Liver (tissue), 9 donors: ENCODE data around the gene RFC2. TPM values are rescaled to one million over a fixed set of nuclear protein-coding genes. Genes with fewer than 3 reads are reported as not detected.

ENCODE experiments used
- DNase-seq: peaks from one replicate; pipeline ENCODE4 v3.0.0-alpha.2; 2017; ENCODE audit warnings: low spot score
- H3K27ac ChIP-seq, 2 donors: one replicate each; pipeline ENCODE4 v1.7.0; 2013; ENCODE audit warnings: inconsistent platforms in 2 of 2, low read length in 2 of 2, control low read depth in 1 of 2, low read depth in 1 of 2, mild to moderate bottlenecking in 1 of 2
- H3K27me3 ChIP-seq, 4 donors: one replicate each; pipeline versions ENCODE4 v1.6.1 to v1.7.0; 2013; ENCODE audit warnings: low read length in 3 of 4, inconsistent platforms in 1 of 4, mild to moderate bottlenecking in 1 of 4, moderate library complexity in 1 of 4; ENCODE audit not compliant: control insufficient read depth in 4 of 4, insufficient read depth in 4 of 4
- H3K36me3 ChIP-seq, 4 donors: one replicate each; pipeline versions ENCODE4 v1.6.1 to v1.7.0; 2013; ENCODE audit warnings: low read length in 3 of 4, mild to moderate bottlenecking in 3 of 4, low read depth in 1 of 4, moderate library complexity in 1 of 4; ENCODE audit not compliant: control insufficient read depth in 4 of 4, insufficient read depth in 3 of 4
- H3K4me1 ChIP-seq, 4 donors: one replicate each; pipeline versions ENCODE4 v1.6.1 to v1.7.0; 2013; ENCODE audit warnings: low read length in 3 of 4, mild to moderate bottlenecking in 3 of 4, moderate library complexity in 1 of 4; ENCODE audit not compliant: control insufficient read depth in 4 of 4, insufficient read depth in 4 of 4
- H3K4me3 ChIP-seq, 3 donors: one replicate each; pipeline versions ENCODE4 v1.6.1 to v1.7.0; 2013; ENCODE audit warnings: low read length in 3 of 3, control low read depth in 1 of 3, low read depth in 1 of 3, mild to moderate bottlenecking in 1 of 3
- H3K9ac ChIP-seq, 2 donors: one replicate each; pipeline ENCODE4 v1.7.0; 2013; ENCODE audit warnings: low read length in 2 of 2, mild to moderate bottlenecking in 2 of 2, moderate library complexity in 2 of 2, control low read depth in 1 of 2, low read depth in 1 of 2
- H3K9me3 ChIP-seq, 4 donors: one replicate each; pipeline versions ENCODE4 v1.6.1 to v1.7.0; 2013; ENCODE audit warnings: low read length in 3 of 4; ENCODE audit not compliant: control insufficient read depth in 4 of 4
- EGR1 ChIP-seq, 2 donors: IDR thresholded peaks; 2 replicates each; pipeline ENCODE4 v1.6.1; 2016 to 2018; ENCODE audit warnings: antibody characterized with exemption in 2 of 2, low read depth in 2 of 2
- FOXA1 ChIP-seq: IDR thresholded peaks from 2 replicates; pipeline ENCODE4 v1.6.1; 2016; ENCODE audit warnings: antibody characterized with exemption
- FOXA2 ChIP-seq: IDR thresholded peaks from 2 replicates; pipeline ENCODE4 v1.6.1; 2016; ENCODE audit warnings: antibody characterized with exemption
- GABPA ChIP-seq, 2 donors: IDR thresholded peaks in 1 of 2; conservative IDR thresholded peaks in 1 of 2; 2 replicates each; pipeline ENCODE4 v1.6.1; 2016; ENCODE audit warnings: antibody characterized with exemption in 2 of 2, mild to moderate bottlenecking in 1 of 2, moderate library complexity in 1 of 2
- HNF4A ChIP-seq, 2 donors: conservative IDR thresholded peaks; 2 replicates each; pipeline ENCODE4 v1.6.1; 2016; ENCODE audit warnings: antibody characterized with exemption in 2 of 2, mild to moderate bottlenecking in 2 of 2
- HNF4G ChIP-seq: IDR thresholded peaks from 2 replicates; pipeline ENCODE4 v1.6.1; 2016; ENCODE audit warnings: antibody characterized with exemption
- NR2F2 ChIP-seq: IDR thresholded peaks from 2 replicates; pipeline ENCODE4 v1.6.1; 2016; ENCODE audit warnings: antibody characterized with exemption
- RAD21 ChIP-seq, 2 donors: IDR thresholded peaks; 2 replicates each; pipeline ENCODE4 v1.6.1; 2016; ENCODE audit warnings: antibody characterized with exemption in 2 of 2, mild to moderate bottlenecking in 2 of 2
- RXRA ChIP-seq, 2 donors: IDR thresholded peaks; 2 replicates each; pipeline ENCODE4 v1.6.1; 2017 to 2018; ENCODE audit warnings: antibody characterized with exemption in 2 of 2, mild to moderate bottlenecking in 1 of 2
- SP1 ChIP-seq: IDR thresholded peaks from 2 replicates; pipeline ENCODE4 v1.6.1; 2018; ENCODE audit warnings: antibody characterized with exemption, mild to moderate bottlenecking
- TAF1 ChIP-seq: conservative IDR thresholded peaks from 2 replicates; pipeline ENCODE4 v1.6.1; 2016; ENCODE audit warnings: antibody characterized with exemption, mild to moderate bottlenecking
- YY1 ChIP-seq: IDR thresholded peaks from 2 replicates; pipeline ENCODE4 v1.6.1; 2016; ENCODE audit warnings: antibody characterized with exemption, mild to moderate bottlenecking
- WGBS: extraction: QIAGEN DNeasy Blood & Tissue Kit; methylation state at CpG from one replicate; pipeline ENCODE4 v1.1.7; 2013; 5-methylcytosine and 5-hydroxymethylcytosine counted together
- polyA plus RNA-seq, 2 donors: library from polyadenylated mRNA; stranded (reverse) in 1 of 2; unstranded in 1 of 2; fragments of 200-250 nt in 1 of 2; fragments of >200 nt in 1 of 2; fragmentation: Nextera tagmentation in 1 of 2; extraction: Ambion mirVana in 1 of 2; gene quantifications; one replicate each; pipeline versions ENCODE4 v1.2.1 to v1.2.3, GENCODE V29; 2013 to 2015
- total RNA-seq, 2 donors: library from RNA; depleted of rRNA; stranded (reverse); fragments of >200 nt; gene quantifications; one replicate each; pipeline ENCODE4 v1.2.3, GENCODE V29; 2014
- TF ChIP-seq, protein P1 (sequence below): fragments of 150-350 bp; IDR thresholded peaks from 2 replicates; pipeline ENCODE4 v1.5.1; 2017; ENCODE audit warnings: improper control_type of control experiment, low read depth, low read length; ENCODE audit not compliant: missing input control
- TF ChIP-seq, protein P2 (sequence below): IDR thresholded peaks from 2 replicates; pipeline ENCODE4 v1.6.1; 2016; ENCODE audit warnings: antibody characterized with exemption
- TF ChIP-seq, protein P3 (sequence below): IDR thresholded peaks from 2 replicates; pipeline ENCODE4 v1.6.1; 2016; ENCODE audit warnings: antibody characterized with exemption, mild to moderate bottlenecking
- TF ChIP-seq, protein P4 (sequence below): IDR thresholded peaks from 2 replicates; pipeline ENCODE4 v1.6.1; 2016; ENCODE audit warnings: antibody characterized with exemption
- TF ChIP-seq, protein P5 (sequence below): IDR thresholded peaks from 2 replicates; pipeline ENCODE4 v1.6.1; 2016; ENCODE audit warnings: antibody characterized with exemption
- donor health status: healthy.
- donor health status: healthy.
- donor health status: healthy.
- donor health status: healthy.
- donor health status: healthy.

The RFC2 gene
- total and polyA plus RNA-seq, 4 donors, result 12.8 to 23.8 (median 14.8) TPM

DNA sequence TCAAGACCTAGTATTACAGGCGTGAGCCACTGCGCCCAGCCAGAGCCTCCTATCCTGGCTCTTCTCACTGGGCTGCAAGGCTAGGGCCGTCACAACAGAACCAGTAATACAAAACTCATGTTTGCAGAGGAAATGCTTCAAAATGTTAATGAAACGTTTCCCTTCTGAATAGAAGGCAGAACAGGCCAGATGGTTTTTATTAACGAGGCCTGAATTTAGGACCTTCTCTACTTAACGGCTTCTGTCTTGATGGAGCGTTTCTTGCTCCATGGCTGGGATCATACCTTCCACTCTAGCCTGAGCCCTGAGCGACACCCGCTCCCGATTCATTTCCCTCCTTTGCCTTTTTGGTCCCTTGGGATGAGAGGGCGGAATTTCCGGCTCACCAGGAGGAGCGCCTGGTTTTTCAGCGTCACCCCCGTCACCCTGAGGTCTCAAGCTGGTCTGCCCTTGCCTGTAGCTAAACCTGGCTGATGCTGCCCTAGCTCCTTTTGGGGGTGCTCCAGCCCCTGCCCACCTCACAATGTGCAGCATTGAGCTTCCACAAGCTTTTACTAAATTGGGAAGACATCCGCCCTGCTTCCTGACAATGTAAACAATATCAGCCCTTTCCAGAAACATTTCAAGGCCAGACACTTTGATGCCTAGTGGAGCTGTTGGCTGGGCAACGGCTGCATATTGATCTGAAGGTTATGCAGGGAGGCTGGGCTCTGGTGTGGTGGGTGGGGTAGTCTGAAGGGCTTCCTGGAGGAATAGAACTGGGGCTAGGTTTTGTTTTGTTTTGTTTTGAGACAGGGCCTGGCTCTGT, 40.2 kb upstream of the RFC2 start (continued):
- TF ChIP-seq, protein P1, sequence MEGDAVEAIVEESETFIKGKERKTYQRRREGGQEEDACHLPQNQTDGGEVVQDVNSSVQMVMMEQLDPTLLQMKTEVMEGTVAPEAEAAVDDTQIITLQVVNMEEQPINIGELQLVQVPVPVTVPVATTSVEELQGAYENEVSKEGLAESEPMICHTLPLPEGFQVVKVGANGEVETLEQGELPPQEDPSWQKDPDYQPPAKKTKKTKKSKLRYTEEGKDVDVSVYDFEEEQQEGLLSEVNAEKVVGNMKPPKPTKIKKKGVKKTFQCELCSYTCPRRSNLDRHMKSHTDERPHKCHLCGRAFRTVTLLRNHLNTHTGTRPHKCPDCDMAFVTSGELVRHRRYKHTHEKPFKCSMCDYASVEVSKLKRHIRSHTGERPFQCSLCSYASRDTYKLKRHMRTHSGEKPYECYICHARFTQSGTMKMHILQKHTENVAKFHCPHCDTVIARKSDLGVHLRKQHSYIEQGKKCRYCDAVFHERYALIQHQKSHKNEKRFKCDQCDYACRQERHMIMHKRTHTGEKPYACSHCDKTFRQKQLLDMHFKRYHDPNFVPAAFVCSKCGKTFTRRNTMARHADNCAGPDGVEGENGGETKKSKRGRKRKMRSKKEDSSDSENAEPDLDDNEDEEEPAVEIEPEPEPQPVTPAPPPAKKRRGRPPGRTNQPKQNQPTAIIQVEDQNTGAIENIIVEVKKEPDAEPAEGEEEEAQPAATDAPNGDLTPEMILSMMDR, result no peak
- TF ChIP-seq SP1 (no peak), RAD21 (IDR thresholded peaks at IDR 0.05) (no peak)

DNA sequence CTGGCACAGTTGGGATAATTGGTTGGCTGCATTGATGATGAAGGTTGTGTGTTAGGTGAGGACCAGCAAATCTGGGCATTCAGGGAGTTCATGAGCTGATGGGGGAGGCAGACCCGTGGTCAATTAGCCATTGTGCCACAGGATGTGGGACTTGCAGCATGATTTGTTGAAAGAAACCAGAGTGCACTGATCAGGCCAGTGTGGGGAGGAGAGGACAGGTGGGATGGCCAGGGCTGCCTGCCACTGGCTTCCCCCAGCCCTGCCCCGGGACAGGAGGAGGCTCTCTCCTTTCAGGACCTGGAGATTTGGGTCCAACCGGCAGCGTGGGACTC, 39.3 kb upstream of the RFC2 start:
- H3K9me3 ChIP-seq, result no peaks in the 10 kb centered on the region
- no peaks in the 10 kb centered on the region for H3K27me3 ChIP-seq
- H3K9ac ChIP-seq, result no peak overlapping the region
- no peak overlapping the region for H3K27ac ChIP-seq
- no peaks in the 10 kb centered on the region for H3K36me3 ChIP-seq
- H3K4me3 ChIP-seq, result no peak overlapping the region
- TF ChIP-seq, protein P2, sequence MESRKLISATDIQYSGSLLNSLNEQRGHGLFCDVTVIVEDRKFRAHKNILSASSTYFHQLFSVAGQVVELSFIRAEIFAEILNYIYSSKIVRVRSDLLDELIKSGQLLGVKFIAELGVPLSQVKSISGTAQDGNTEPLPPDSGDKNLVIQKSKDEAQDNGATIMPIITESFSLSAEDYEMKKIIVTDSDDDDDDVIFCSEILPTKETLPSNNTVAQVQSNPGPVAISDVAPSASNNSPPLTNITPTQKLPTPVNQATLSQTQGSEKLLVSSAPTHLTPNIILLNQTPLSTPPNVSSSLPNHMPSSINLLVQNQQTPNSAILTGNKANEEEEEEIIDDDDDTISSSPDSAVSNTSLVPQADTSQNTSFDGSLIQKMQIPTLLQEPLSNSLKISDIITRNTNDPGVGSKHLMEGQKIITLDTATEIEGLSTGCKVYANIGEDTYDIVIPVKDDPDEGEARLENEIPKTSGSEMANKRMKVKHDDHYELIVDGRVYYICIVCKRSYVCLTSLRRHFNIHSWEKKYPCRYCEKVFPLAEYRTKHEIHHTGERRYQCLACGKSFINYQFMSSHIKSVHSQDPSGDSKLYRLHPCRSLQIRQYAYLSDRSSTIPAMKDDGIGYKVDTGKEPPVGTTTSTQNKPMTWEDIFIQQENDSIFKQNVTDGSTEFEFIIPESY, result no peak
- TF ChIP-seq RXRA (IDR thresholded peaks at IDR 0.05) (no peak), EGR1 (IDR thresholded peaks at IDR 0.05; ENCODE audit: low read depth in 2 of 2) (no peak), GABPA (IDR thresholded peaks at IDR 0.05 in 1 of 2, conservative IDR thresholded peaks at IDR 0.05 in 1 of 2) (no peak), FOXA2 (no peak), HNF4A (conservative IDR thresholded peaks at IDR 0.05) (no peak), RAD21 (IDR thresholded peaks at IDR 0.05) (no peak), YY1 (no peak), SP1 (no peak), HNF4G (no peak), TAF1 (no peak), NR2F2 (no peak), FOXA1 (no peak)
- TF ChIP-seq, protein P1, result no peak
- TF ChIP-seq, protein P3, sequence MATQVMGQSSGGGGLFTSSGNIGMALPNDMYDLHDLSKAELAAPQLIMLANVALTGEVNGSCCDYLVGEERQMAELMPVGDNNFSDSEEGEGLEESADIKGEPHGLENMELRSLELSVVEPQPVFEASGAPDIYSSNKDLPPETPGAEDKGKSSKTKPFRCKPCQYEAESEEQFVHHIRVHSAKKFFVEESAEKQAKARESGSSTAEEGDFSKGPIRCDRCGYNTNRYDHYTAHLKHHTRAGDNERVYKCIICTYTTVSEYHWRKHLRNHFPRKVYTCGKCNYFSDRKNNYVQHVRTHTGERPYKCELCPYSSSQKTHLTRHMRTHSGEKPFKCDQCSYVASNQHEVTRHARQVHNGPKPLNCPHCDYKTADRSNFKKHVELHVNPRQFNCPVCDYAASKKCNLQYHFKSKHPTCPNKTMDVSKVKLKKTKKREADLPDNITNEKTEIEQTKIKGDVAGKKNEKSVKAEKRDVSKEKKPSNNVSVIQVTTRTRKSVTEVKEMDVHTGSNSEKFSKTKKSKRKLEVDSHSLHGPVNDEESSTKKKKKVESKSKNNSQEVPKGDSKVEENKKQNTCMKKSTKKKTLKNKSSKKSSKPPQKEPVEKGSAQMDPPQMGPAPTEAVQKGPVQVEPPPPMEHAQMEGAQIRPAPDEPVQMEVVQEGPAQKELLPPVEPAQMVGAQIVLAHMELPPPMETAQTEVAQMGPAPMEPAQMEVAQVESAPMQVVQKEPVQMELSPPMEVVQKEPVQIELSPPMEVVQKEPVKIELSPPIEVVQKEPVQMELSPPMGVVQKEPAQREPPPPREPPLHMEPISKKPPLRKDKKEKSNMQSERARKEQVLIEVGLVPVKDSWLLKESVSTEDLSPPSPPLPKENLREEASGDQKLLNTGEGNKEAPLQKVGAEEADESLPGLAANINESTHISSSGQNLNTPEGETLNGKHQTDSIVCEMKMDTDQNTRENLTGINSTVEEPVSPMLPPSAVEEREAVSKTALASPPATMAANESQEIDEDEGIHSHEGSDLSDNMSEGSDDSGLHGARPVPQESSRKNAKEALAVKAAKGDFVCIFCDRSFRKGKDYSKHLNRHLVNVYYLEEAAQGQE, result no peak
- TF ChIP-seq, protein P4, sequence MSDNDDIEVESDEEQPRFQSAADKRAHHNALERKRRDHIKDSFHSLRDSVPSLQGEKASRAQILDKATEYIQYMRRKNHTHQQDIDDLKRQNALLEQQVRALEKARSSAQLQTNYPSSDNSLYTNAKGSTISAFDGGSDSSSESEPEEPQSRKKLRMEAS, result no peak
- TF ChIP-seq, protein P5, sequence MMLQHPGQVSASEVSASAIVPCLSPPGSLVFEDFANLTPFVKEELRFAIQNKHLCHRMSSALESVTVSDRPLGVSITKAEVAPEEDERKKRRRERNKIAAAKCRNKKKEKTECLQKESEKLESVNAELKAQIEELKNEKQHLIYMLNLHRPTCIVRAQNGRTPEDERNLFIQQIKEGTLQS, result no peak
- peaks cover 8 to 26% (median 12%) of the 10 kb centered on the region in 4 donors for H3K4me1 ChIP-seq
- no peak for DNase-seq
- 81% methylated on average over 4 of the region's 4 CpGs for WGBS
